Sigmoid colon (tissue), 4 donors: Measurements from ENCODE around the gene ABLIM2.

Experiments
- POLR2A ChIP-seq, 2 donors: fragments of 450-650 bp; IDR thresholded peaks; one replicate each; pipeline ENCODE4 v1.6.1; 2016; ENCODE audit warnings: antibody characterized with exemption in 2 of 2, mild to moderate bottlenecking in 2 of 2, moderate library complexity in 2 of 2
- POLR2AphosphoS5 ChIP-seq, 4 donors: sonication (generic); formaldehyde crosslinking; IDR thresholded peaks; one replicate each; pipeline ENCODE4 v1.6.1; 2017; ENCODE audit warnings: antibody characterized with exemption in 4 of 4
- TF ChIP-seq, protein P1 (sequence below), 4 experiments: fragments of 450-650 bp in 3 of 4; fragments of 200-600 bp in 1 of 4; IDR thresholded peaks; one replicate each; pipeline ENCODE4 v1.5.1; 2016 to 2019; ENCODE audit warnings: antibody characterized with exemption in 4 of 4, mild to moderate bottlenecking in 3 of 4, moderate library complexity in 2 of 4

DNA sequence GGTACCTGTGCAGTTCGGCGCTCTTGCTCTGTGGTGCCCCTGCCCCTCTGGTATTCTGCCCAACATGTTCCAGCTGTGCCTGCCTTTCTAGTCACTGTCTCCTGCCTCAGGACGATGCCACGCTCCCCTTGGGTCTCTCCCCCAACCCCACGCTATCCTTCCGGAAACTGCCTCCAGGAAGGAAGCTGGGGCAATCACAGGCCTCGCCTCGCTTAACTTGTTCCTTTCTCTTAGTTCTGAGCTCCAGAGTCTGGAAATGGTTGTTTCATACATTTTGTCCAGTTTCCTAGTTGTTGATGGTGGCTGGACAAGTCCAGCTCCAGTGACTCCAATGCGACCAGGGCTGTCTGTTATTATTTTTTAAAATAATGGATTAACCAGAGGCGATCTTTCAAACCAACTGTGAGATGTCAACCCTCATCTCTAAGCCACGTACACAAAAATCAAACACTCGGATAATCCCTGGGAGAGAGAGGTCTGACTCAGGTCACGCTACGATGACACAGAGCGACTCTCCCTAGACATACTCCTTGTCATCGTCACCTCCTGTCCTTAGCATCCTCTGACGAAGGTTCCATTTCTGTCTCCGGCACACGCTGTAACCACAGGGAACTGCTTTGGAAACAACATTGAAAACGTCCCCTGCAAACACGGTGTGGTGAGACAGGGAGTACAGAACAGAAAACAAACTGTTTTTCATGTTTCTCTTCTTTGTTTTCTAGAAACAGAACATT lies 62.5 kb downstream of the ABLIM2 start:
- TF ChIP-seq, protein P1, sequence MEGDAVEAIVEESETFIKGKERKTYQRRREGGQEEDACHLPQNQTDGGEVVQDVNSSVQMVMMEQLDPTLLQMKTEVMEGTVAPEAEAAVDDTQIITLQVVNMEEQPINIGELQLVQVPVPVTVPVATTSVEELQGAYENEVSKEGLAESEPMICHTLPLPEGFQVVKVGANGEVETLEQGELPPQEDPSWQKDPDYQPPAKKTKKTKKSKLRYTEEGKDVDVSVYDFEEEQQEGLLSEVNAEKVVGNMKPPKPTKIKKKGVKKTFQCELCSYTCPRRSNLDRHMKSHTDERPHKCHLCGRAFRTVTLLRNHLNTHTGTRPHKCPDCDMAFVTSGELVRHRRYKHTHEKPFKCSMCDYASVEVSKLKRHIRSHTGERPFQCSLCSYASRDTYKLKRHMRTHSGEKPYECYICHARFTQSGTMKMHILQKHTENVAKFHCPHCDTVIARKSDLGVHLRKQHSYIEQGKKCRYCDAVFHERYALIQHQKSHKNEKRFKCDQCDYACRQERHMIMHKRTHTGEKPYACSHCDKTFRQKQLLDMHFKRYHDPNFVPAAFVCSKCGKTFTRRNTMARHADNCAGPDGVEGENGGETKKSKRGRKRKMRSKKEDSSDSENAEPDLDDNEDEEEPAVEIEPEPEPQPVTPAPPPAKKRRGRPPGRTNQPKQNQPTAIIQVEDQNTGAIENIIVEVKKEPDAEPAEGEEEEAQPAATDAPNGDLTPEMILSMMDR (IDR thresholded peaks at IDR 0.05) = no peak
- TF ChIP-seq POLR2AphosphoS5 (IDR thresholded peaks at IDR 0.05) (no peak), POLR2A (IDR thresholded peaks at IDR 0.05) (no peak)
